Activated CD4-positive, alpha-beta T cell treated with anti-CD3 and anti-CD28 coated beads, Interleukin-2, amount 50 U/mL, for 4 hours (primary cell): ENCODE data around the gene UBR3.

Experiments used
- DNase-seq, 2 experiments: peaks; one replicate each; pipeline ENCODE4 v3.0.0-alpha.2; 2020

Gene UBR3

GRCh38 chr2:170063456-170064235 is 236.4 kb downstream of the UBR3 start:
- no peak for DNase-seq

- DNase-seq, result no peak
Measured at GRCh38 chr2:170070778-170071177, 243.5 kb downstream of the UBR3 start.

- no peak for DNase-seq
Measured at GRCh38 chr2:170073288-170073687, 246.0 kb downstream of the UBR3 start.

- DNase-seq, result no peak
Measured at GRCh38 chr2:170076189-170076588, 248.9 kb downstream of the UBR3 start.

- no peak for DNase-seq
Measured at GRCh38 chr2:170077830-170078569, 250.7 kb downstream of the UBR3 start.

GRCh38 chr2:170084820-170085491 is 257.7 kb downstream of the UBR3 start:
- DNase-seq, result no peak

GRCh38 chr2:170086117-170086688 is 258.9 kb downstream of the UBR3 start:
- DNase-seq, result no peak

- DNase-seq, result no peak
Measured at GRCh38 chr2:170086751-170087412, 259.6 kb downstream of the UBR3 start.

GRCh38 chr2:170087413-170087793 is 260.1 kb downstream of the UBR3 start:
- no peak for DNase-seq

- no peak for DNase-seq
Measured at GRCh38 chr2:170088776-170089175, 261.5 kb downstream of the UBR3 start.

GRCh38 chr2:170090229-170090628 is 263.0 kb downstream of the UBR3 start:
- no peak for DNase-seq

- DNase-seq, result no peak
Measured at GRCh38 chr2:170091436-170091835, 264.2 kb downstream of the UBR3 start.

GRCh38 chr2:170092436-170093060 is 265.3 kb downstream of the UBR3 start:
- no peak for DNase-seq

GRCh38 chr2:170095380-170095779 is 268.1 kb downstream of the UBR3 start:
- DNase-seq, result no peak

GRCh38 chr2:170098626-170099312 is 271.5 kb downstream of the UBR3 start:
- no peak for DNase-seq

- no peak for DNase-seq
Measured at GRCh38 chr2:170101789-170102188, 274.5 kb downstream of the UBR3 start.

GRCh38 chr2:170106102-170106840 is 279.0 kb downstream of the UBR3 start:
- no peak for DNase-seq

GRCh38 chr2:170113168-170113894 is 286.1 kb downstream of the UBR3 start:
- DNase-seq, result no peak

- no peak for DNase-seq
Measured at GRCh38 chr2:170115501-170116229, 288.4 kb downstream of the UBR3 start.

GRCh38 chr2:170118641-170119040 is 291.4 kb downstream of the UBR3 start:
- DNase-seq, result no peak
